ENCODE measurements around the gene PLA2G4F.

DNA sequence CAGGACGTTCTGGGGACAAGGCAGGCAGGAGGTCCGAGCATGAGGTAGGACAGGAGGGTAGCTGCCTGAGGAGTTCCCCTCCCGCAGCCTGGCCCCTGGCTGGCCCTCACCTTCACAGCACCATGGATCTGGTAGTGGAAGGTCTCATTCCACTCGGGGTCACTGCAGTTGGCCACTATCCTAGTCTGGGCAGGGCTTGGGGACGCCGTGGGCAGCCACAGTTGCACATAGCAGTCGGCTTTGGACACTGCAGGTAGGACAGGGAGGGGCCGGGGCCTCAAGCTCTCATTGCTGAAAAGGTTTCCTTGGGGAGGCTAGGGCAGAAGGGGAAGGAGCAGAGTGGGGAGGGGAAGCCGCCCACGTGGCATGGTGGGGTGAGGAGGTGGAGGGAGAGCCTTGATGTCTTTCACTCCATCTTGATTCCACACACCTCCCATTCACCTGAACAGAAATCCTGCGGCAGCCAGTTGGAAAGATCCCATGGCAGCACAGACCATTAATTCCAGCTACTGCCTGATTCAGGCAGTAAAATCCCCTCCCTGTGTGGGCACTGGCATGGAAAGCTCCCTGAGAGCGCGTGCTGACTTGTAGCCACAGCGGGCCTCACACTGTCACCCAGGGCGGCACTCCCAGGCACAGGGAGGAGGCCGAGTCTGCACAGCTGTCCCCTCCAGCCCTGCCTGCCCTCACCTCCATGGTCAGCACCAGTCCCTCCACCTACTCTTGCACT lies 2.1 kb downstream of the PLA2G4F start:
- TF ChIP-seq, protein P1, sequence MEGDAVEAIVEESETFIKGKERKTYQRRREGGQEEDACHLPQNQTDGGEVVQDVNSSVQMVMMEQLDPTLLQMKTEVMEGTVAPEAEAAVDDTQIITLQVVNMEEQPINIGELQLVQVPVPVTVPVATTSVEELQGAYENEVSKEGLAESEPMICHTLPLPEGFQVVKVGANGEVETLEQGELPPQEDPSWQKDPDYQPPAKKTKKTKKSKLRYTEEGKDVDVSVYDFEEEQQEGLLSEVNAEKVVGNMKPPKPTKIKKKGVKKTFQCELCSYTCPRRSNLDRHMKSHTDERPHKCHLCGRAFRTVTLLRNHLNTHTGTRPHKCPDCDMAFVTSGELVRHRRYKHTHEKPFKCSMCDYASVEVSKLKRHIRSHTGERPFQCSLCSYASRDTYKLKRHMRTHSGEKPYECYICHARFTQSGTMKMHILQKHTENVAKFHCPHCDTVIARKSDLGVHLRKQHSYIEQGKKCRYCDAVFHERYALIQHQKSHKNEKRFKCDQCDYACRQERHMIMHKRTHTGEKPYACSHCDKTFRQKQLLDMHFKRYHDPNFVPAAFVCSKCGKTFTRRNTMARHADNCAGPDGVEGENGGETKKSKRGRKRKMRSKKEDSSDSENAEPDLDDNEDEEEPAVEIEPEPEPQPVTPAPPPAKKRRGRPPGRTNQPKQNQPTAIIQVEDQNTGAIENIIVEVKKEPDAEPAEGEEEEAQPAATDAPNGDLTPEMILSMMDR (IDR thresholded peaks at IDR 0.05; ENCODE audit: borderline replicate concordance, extremely low read depth, low read length, poor library complexity, severe bottlenecking): no peak
- no peak for TF ChIP-seq EZH2 (IDR thresholded peaks at IDR 0.05; ENCODE audit: borderline replicate concordance, low read depth, low read length, severe bottlenecking)

All from DND-41 (cell line).